WTC11 (cell line): ENCODE measurements around the gene CRYBA2. TPM values are rescaled to one million over a fixed set of nuclear protein-coding genes. Genes with fewer than 3 reads are reported as not detected.

ENCODE experiments used
- ATAC-seq: fragments of 200-7000 bp; cut with Tn5 transposase; 2 replicates; pipeline ENCODE4 v1.10.0; 2021; ENCODE audit warnings: mild to moderate bottlenecking, moderate library complexity
- CTCF ChIA-PET: fragments of 300-600 bp; sonication (Branson Sonifier 250); formaldehyde crosslinking; loops from one replicate; lab custom pipeline; 2021; ENCODE audit warnings: antibody characterized with exemption; lab: Charles Lee
- POLR2A ChIA-PET: fragments of 350-600 bp; sonication (Branson Sonifier 250); formaldehyde crosslinking; loops from one replicate; lab custom pipeline; 2021; ENCODE audit warnings: antibody characterized with exemption; lab: Charles Lee
- DNase-seq: peaks from one replicate; pipeline ENCODE4 v3.0.0; 2021; ENCODE audit warnings: low spot score
- H3K27ac Mint-ChIP-seq: 2 replicates; pipeline ENCODE4 v1.8.0; 2021; ENCODE audit warnings: mixed read lengths
- H3K27me3 Mint-ChIP-seq: 2 replicates; pipeline ENCODE4 v1.8.0; 2021; ENCODE audit warnings: low read depth, mild to moderate bottlenecking, moderate library complexity, mixed read lengths
- H3K36me3 Mint-ChIP-seq: 2 replicates; pipeline ENCODE4 v1.8.0; 2021; ENCODE audit warnings: mixed read lengths
- H3K4me1 Mint-ChIP-seq: 2 replicates; pipeline ENCODE4 v1.8.0; 2022; ENCODE audit warnings: mixed read lengths
- H3K4me3 Mint-ChIP-seq: 2 replicates; pipeline ENCODE4 v1.8.0; 2021; ENCODE audit warnings: mild to moderate bottlenecking, moderate library complexity, mixed read lengths
- H3K9me3 Mint-ChIP-seq: 2 replicates; pipeline ENCODE4 v1.8.0; 2021; ENCODE audit warnings: mixed read lengths
- ELF4 ChIP-seq: sonication (generic); formaldehyde crosslinking; IDR thresholded peaks from 2 replicates; pipeline ENCODE4 v1.8.1; 2022; ENCODE audit warnings: low read depth, mild to moderate bottlenecking, moderate library complexity, missing genetic modification reagents
- IRF2 ChIP-seq: sonication (generic); formaldehyde crosslinking; IDR thresholded peaks from 2 replicates; pipeline ENCODE4 v1.8.0; 2022; ENCODE audit warnings: low read depth, missing genetic modification reagents, borderline replicate concordance
- NFATC4 ChIP-seq: fragments of 250-450 bp; sonication (Bioruptor Pico); IDR thresholded peaks from 2 replicates; pipeline ENCODE4 v1.9.0; 2021; ENCODE audit warnings: mild to moderate bottlenecking
- ZNF232 ChIP-seq: sonication (generic); formaldehyde crosslinking; IDR thresholded peaks from 2 replicates; pipeline ENCODE4 v1.8.0; 2022; ENCODE audit warnings: mild to moderate bottlenecking, missing genetic modification reagents
- ZNF263 ChIP-seq: sonication (generic); formaldehyde crosslinking; IDR thresholded peaks from 2 replicates; pipeline ENCODE4 v1.8.1; 2022; ENCODE audit warnings: low read depth, mild to moderate bottlenecking, moderate library complexity, missing genetic modification reagents
- microRNA-seq: library from miRNA; unstranded; fragments of <30 nt; microRNA quantifications from one replicate; pipeline ENCODE4 v1.2.0, GENCODE V29; 2022; ENCODE audit warnings: borderline number of aligned reads
- total RNA-seq: library from RNA; stranded (reverse); gene quantifications from 3 replicates; pipeline ENCODE4 v1.2.3, GENCODE V29; 2021
- TF ChIP-seq, protein P1 (sequence below): sonication (generic); formaldehyde crosslinking; IDR thresholded peaks from 2 replicates; pipeline ENCODE4 v1.8.1; 2022; ENCODE audit warnings: mild to moderate bottlenecking, moderate library complexity, missing genetic modification reagents
- TF ChIP-seq, protein P2 (sequence below): sonication (generic); formaldehyde crosslinking; IDR thresholded peaks from 2 replicates; pipeline ENCODE4 v1.8.1; 2023; ENCODE audit warnings: mild to moderate bottlenecking, missing genetic modification reagents, moderate library complexity
- TF ChIP-seq, protein P3 (sequence below): sonication (generic); formaldehyde crosslinking; IDR thresholded peaks from 2 replicates; pipeline ENCODE4 v1.8.0; 2022; ENCODE audit warnings: missing genetic modification reagents
- TF ChIP-seq, protein P4 (sequence below): fragments of 250-450 bp; sonication (Bioruptor Pico); IDR thresholded peaks from 2 replicates; pipeline ENCODE4 v1.9.0; 2021; ENCODE audit warnings: mild to moderate bottlenecking

The CRYBA2 gene
- total RNA-seq, 1 experiment from 2014 or later: not detected

DNA sequence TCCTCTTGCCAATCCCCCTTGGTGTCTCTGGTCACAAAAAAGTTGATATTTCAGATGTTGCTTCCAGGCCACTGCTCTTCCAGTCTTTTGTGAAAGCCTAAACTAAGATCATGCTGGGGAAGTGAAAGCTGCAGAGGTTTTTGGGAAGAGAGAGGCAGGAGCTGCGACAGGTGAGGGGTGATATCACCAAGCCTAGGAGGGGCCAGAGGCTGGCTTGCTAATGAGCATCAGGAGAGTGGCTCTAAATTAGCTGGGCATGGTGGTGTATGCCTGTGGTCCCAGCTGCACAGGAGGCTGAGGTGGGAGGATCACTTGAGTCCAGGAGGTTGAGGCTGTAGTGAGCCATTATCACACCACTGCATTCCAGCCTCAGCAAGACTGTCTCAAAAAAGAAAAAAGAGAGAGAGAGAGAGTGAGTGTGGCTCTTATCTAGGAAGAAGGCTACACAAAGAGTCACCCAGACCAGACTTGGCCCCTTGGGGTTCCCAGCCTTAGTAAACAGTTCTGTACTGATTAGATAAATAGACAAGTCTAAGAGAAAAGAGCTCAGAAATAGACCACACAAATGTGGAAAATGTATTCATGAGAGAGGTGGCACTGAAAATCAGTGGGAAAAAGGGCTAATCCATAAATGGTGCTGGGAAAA, 48.3 kb downstream of the CRYBA2 start:
- H3K9me3 Mint-ChIP-seq: peaks cover 7% of the 10 kb centered on the region; the same call in 1 of the 2 replicates
- H3K27me3 Mint-ChIP-seq: peaks cover 58% of the 10 kb centered on the region
- H3K36me3 Mint-ChIP-seq: no peaks in the 10 kb centered on the region
- no peak for ATAC-seq
- ChIA-PET CTCF (interaction anchor here (1.0 to 3.2 kb wide), 4 partner anchors 35 to 85 kb away, joined by 3 to 10 read pairs (median 4); no protein-coding TSS in a partner anchor), POLR2A (no interaction called here)
- TF ChIP-seq ZNF232 (CRISPR knock-in tag) (no peak), ZNF263 (CRISPR knock-in tag) (no peak), ELF4 (no peak), NFATC4 (CRISPR knock-in tag) (no peak), IRF2 (CRISPR knock-in tag) (no peak)
- TF ChIP-seq, protein P1, sequence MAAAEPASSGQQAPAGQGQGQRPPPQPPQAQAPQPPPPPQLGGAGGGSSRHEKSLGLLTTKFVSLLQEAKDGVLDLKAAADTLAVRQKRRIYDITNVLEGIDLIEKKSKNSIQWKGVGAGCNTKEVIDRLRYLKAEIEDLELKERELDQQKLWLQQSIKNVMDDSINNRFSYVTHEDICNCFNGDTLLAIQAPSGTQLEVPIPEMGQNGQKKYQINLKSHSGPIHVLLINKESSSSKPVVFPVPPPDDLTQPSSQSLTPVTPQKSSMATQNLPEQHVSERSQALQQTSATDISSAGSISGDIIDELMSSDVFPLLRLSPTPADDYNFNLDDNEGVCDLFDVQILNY (CRISPR knock-in tag): no peak
- TF ChIP-seq, protein P2, sequence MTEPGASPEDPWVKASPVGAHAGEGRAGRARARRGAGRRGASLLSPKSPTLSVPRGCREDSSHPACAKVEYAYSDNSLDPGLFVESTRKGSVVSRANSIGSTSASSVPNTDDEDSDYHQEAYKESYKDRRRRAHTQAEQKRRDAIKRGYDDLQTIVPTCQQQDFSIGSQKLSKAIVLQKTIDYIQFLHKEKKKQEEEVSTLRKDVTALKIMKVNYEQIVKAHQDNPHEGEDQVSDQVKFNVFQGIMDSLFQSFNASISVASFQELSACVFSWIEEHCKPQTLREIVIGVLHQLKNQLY: no peak
- TF ChIP-seq, protein P3, sequence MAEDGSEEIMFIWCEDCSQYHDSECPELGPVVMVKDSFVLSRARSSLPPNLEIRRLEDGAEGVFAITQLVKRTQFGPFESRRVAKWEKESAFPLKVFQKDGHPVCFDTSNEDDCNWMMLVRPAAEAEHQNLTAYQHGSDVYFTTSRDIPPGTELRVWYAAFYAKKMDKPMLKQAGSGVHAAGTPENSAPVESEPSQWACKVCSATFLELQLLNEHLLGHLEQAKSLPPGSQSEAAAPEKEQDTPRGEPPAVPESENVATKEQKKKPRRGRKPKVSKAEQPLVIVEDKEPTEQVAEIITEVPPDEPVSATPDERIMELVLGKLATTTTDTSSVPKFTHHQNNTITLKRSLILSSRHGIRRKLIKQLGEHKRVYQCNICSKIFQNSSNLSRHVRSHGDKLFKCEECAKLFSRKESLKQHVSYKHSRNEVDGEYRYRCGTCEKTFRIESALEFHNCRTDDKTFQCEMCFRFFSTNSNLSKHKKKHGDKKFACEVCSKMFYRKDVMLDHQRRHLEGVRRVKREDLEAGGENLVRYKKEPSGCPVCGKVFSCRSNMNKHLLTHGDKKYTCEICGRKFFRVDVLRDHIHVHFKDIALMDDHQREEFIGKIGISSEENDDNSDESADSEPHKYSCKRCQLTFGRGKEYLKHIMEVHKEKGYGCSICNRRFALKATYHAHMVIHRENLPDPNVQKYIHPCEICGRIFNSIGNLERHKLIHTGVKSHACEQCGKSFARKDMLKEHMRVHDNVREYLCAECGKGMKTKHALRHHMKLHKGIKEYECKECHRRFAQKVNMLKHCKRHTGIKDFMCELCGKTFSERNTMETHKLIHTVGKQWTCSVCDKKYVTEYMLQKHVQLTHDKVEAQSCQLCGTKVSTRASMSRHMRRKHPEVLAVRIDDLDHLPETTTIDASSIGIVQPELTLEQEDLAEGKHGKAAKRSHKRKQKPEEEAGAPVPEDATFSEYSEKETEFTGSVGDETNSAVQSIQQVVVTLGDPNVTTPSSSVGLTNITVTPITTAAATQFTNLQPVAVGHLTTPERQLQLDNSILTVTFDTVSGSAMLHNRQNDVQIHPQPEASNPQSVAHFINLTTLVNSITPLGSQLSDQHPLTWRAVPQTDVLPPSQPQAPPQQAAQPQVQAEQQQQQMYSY (CRISPR knock-in tag): no peak
- TF ChIP-seq, protein P4, sequence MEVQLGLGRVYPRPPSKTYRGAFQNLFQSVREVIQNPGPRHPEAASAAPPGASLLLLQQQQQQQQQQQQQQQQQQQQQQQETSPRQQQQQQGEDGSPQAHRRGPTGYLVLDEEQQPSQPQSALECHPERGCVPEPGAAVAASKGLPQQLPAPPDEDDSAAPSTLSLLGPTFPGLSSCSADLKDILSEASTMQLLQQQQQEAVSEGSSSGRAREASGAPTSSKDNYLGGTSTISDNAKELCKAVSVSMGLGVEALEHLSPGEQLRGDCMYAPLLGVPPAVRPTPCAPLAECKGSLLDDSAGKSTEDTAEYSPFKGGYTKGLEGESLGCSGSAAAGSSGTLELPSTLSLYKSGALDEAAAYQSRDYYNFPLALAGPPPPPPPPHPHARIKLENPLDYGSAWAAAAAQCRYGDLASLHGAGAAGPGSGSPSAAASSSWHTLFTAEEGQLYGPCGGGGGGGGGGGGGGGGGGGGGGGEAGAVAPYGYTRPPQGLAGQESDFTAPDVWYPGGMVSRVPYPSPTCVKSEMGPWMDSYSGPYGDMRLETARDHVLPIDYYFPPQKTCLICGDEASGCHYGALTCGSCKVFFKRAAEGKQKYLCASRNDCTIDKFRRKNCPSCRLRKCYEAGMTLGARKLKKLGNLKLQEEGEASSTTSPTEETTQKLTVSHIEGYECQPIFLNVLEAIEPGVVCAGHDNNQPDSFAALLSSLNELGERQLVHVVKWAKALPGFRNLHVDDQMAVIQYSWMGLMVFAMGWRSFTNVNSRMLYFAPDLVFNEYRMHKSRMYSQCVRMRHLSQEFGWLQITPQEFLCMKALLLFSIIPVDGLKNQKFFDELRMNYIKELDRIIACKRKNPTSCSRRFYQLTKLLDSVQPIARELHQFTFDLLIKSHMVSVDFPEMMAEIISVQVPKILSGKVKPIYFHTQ: no peak
- H3K27ac Mint-ChIP-seq: no peak overlapping the region
- DNase-seq: no peak
- no peaks in the 10 kb centered on the region for H3K4me1 Mint-ChIP-seq
- H3K4me3 Mint-ChIP-seq: no peak overlapping the region

Small RNA genes lying within 50 kb of the gene (microRNA-seq; reads per million reads assigned to microRNA genes)
- 74.1 reads per million, percentile 58 among the genes with 10 or more reads in this experiment for gene MIR375

Other genes with a start within 250 kb of the CRYBA2 start
- gene CYP27A1, start 211.3 kb downstream of the CRYBA2 start, total RNA-seq: 5.6 to 9.3 TPM (median 8.1 TPM) in 3 replicates
- not detected in 3 replicates for gene PRKAG3, start 161.6 kb downstream of the CRYBA2 start, total RNA-seq
- not detected in 3 replicates for gene WNT6, start 133.6 kb downstream of the CRYBA2 start, total RNA-seq
- gene WNT10A, start 112.6 kb downstream of the CRYBA2 start, total RNA-seq: not detected in 3 replicates
- gene CDK5R2, start 33.8 kb downstream of the CRYBA2 start, total RNA-seq: 0.16 to 0.46 TPM (median 0.26 TPM) in 3 replicates
- gene FEV, start 8.2 kb downstream of the CRYBA2 start, total RNA-seq: not detected in 3 replicates
- gene CFAP65, start 48.1 kb upstream of the CRYBA2 start, total RNA-seq: 0.44 to 1.0 TPM (median 0.48 TPM) in 3 replicates
- 0.11 TPM in 1 of 3 replicates, not detected in the others for gene IHH, start 67.5 kb upstream of the CRYBA2 start, total RNA-seq
- gene NHEJ1, start 167.4 kb upstream of the CRYBA2 start, total RNA-seq: 18.4 to 22.3 TPM (median 21.3 TPM) in 3 replicates
- gene SLC23A3, start 176.6 kb upstream of the CRYBA2 start, total RNA-seq: 0.41 to 0.59 TPM (median 0.55 TPM) in 3 replicates
- 26.7 to 32.8 TPM (median 29.5 TPM) in 3 replicates for gene CNPPD1, start 183.5 kb upstream of the CRYBA2 start, total RNA-seq
- gene RETREG2, start 184.9 kb upstream of the CRYBA2 start, total RNA-seq: 50.2 to 60.2 TPM (median 52.8 TPM) in 3 replicates
- 19.5 to 21.1 TPM (median 20.2 TPM) in 3 replicates for gene ZFAND2B, start 213.4 kb upstream of the CRYBA2 start, total RNA-seq
- gene ABCB6, start 225.5 kb upstream of the CRYBA2 start, total RNA-seq: 42.1 to 45.3 TPM (median 44.8 TPM) in 3 replicates
- 42.9 to 48.4 TPM (median 46.7 TPM) in 3 replicates for gene ATG9A, start 236.2 kb upstream of the CRYBA2 start, total RNA-seq
- gene ANKZF1, start 236.4 kb upstream of the CRYBA2 start, total RNA-seq: 56.9 to 70.4 TPM (median 58.0 TPM) in 3 replicates